Astrocyte of the spinal cord (primary cell): ENCODE measurements around the gene USP47.

ENCODE experiments used
- DNase-seq: peaks from one replicate; pipeline ENCODE4 v3.0.0; 2011; ENCODE audit warnings: low read depth, low spot score
- H3K4me3 ChIP-seq: 2 replicates; pipeline ENCODE4 v1.5.1; 2011; ENCODE audit warnings: low read depth, mild to moderate bottlenecking, low read length, moderate library complexity
- CTCF ChIP-seq: IDR thresholded peaks from 2 replicates; pipeline ENCODE4 v1.5.1; 2012; ENCODE audit warnings: low read depth, mild to moderate bottlenecking, low read length, inconsistent platforms
- in situ Hi-C: cut with HindIII; loops from 2 replicates; pipeline ENCODE4 v1.10.0; 2017; ENCODE audit warnings: low sequenced_read_pairs

USP47 gene

GRCh38 chr11:12005061-12005460, 163.3 kb downstream of the USP47 start:
- no peak overlapping the region for H3K4me3 ChIP-seq
- TF ChIP-seq CTCF = no peak
- no peak for DNase-seq
- in situ Hi-C loops = no loop called here

GRCh38 chr11:12005476-12005875, 163.7 kb downstream of the USP47 start:
- no peak for TF ChIP-seq CTCF
- H3K4me3 ChIP-seq = no peak overlapping the region
- in situ Hi-C loops = no loop called here
- peak; percentile 63 for DNase-seq

- H3K4me3 ChIP-seq = no peak overlapping the region
- TF ChIP-seq CTCF = no peak
- in situ Hi-C loops = no loop called here
- no peak for DNase-seq
Measured at GRCh38 chr11:12006552-12007229, 164.9 kb downstream of the USP47 start.

- in situ Hi-C loops = no loop called here
- DNase-seq = no peak
- H3K4me3 ChIP-seq = peak overlapping the region; percentile 87
- no peak for TF ChIP-seq CTCF
Measured at GRCh38 chr11:12007230-12007593, 165.4 kb downstream of the USP47 start.

- peak within 1 kb of the TSS; percentile 87 for H3K4me3 ChIP-seq
- in situ Hi-C loops = no loop called here
- no peak for DNase-seq
- no peak for TF ChIP-seq CTCF
Measured at GRCh38 chr11:12007769-12008737, 166.3 kb downstream of the USP47 start, which contains the start of gene DKK3. Gene DKK3 (minus strand): TSS chr11:12008626. CDS start chr11:12008582, 44 bp downstream.
